Gastrocnemius medialis (tissue), 4 donors: ENCODE measurements around the gene DNAJC22.

Source experiments
- CTCF ChIP-seq, 5 experiments: fragments of 450-650 bp in 3 of 5; fragments of 200-600 bp in 2 of 5; sonication (generic) in 2 of 5; IDR thresholded peaks in 4 of 5; conservative IDR thresholded peaks in 1 of 5; 1 replicate in 4 of 5; 2 replicates in 1 of 5; pipeline ENCODE4 v1.5.1; 2016 to 2019; ENCODE audit warnings: antibody characterized with exemption in 5 of 5, mild to moderate bottlenecking in 3 of 5, moderate library complexity in 3 of 5
- POLR2A ChIP-seq, 2 donors: fragments of 450-650 bp; IDR thresholded peaks; one replicate each; pipeline ENCODE4 v1.6.1; 2017; ENCODE audit warnings: antibody characterized with exemption in 2 of 2, mild to moderate bottlenecking in 2 of 2, moderate library complexity in 2 of 2

- no peak for TF ChIP-seq CTCF (IDR thresholded peaks at IDR 0.05 in 4 of 5, conservative IDR thresholded peaks at IDR 0.05 in 1 of 5)
- TF ChIP-seq POLR2A (IDR thresholded peaks at IDR 0.05) = no peak
Measured at GRCh38 chr12:49340095-49340870, 6.4 kb upstream of the DNAJC22 start.
